Ovary (tissue), 3 donors: Measurements from ENCODE around the gene CTNND2.

Source experiments
- CTCF ChIP-seq, 3 donors: fragments of 450-650 bp in 2 of 3; fragments of 200-600 bp in 1 of 3; IDR thresholded peaks; one replicate each; pipeline versions ENCODE4 v1.5.1 to v1.8.0; 2016 to 2022; ENCODE audit warnings: antibody characterized with exemption in 3 of 3, mild to moderate bottlenecking in 1 of 3
- EP300 ChIP-seq: sonication (generic); formaldehyde crosslinking; IDR thresholded peaks from one replicate; pipeline ENCODE4 v1.6.1; 2017; ENCODE audit warnings: antibody characterized with exemption
- POLR2A ChIP-seq: fragments of 450-650 bp; IDR thresholded peaks from one replicate; pipeline ENCODE4 v1.6.1; 2017; ENCODE audit warnings: antibody characterized with exemption, mild to moderate bottlenecking, moderate library complexity
- donor health status: DM: no; HTN: no; CAD: no.

GRCh38 chr5:11758321-11758720 lies 145.9 kb downstream of the CTNND2 start:
- TF ChIP-seq POLR2A (no peak), EP300 (no peak), CTCF (IDR thresholded peaks at IDR 0.05) (no peak)
